ENCODE measurements around the gene TMBIM6.

DNA sequence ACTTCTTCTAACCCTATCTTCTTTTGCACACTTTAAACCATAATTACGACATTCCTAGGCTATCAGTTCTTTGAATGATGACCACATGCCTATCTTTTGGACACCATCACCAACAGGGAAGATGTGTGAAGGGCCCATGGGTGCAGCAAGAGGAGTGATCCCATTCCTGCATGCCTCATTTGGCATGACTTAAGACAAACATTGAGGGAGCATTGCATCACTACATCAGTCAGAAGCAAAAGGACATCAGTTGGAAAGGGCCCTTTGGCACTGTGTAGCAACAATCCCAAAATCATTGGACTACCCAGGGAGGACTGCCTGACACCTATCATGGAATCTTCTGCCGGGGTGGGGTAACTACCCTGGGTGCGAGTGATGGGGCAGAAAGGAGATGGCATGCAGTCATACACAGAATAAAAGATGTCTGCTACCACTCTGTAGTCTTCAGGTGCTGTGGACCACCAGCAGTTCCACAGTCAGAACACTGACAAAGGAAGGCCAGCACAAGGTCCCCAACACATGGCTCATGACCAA is 10.7 kb upstream of the TMBIM6 start:
- TF ChIP-seq GATA3 (IDR thresholded peaks at IDR 0.05; ENCODE audit: low read depth, low read length) (no peak), GATA2 (IDR thresholded peaks at IDR 0.05; ENCODE audit: low read depth, low read length) (no peak)

Data from SH-SY5Y (cell line).